T-helper 9 cell (primary cell): ENCODE measurements around the gene MYH3.
"Not testable (repeated sequence)": the region's sequence is repeated elsewhere in the genome, so short reads cannot be mapped to it uniquely, and the experiment has no call there.

ENCODE experiments used
- DNase-seq: peaks from one replicate; pipeline ENCODE4 v3.0.0-alpha.2; 2020
- total RNA-seq, 2 donors: gene quantifications; one replicate each; lab custom pipeline; 2026; lab: John Stamatoyannopoulos, UW

Gene MYH3
- total RNA-seq = 9.4 to 17.0 reads per million in 2 donors

DNA sequence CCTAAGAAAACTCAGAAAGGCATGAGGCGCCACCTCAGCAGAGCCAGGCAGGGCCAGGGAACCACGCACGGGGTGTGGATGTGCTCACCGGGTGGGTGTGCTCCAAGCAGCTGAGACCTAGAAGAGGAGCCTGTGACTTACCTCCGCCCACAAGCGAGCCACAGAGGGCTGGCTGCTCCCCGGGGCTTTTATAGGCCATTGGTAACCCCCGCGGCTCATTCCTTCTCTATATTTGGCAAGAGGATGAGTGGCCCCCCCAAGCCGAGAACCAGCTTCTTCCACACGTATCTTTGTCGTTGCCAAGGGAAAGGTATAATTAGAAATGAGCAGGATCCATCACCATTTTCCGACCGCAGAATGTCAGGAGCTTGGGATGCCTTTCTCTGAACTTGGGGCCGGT is at the start of gene MYH3:
Gene MYH3 (minus strand): TSS at position 162 of the 400 bp plus-strand sequence. CDS start 2,245 bp downstream, outside the sequence.
- DNase-seq = no peak

GRCh38 chr17:10705727-10706126 is 48.6 kb upstream of the MYH3 start:
- no peak for DNase-seq

GRCh38 chr17:10702574-10702973 is 45.5 kb upstream of the MYH3 start:
- DNase-seq = no peak

GRCh38 chr17:10699856-10700255 is 42.7 kb upstream of the MYH3 start:
- no peak for DNase-seq

GRCh38 chr17:10698096-10698818 is 41.1 kb upstream of the MYH3 start:
- no peak for DNase-seq

DNA sequence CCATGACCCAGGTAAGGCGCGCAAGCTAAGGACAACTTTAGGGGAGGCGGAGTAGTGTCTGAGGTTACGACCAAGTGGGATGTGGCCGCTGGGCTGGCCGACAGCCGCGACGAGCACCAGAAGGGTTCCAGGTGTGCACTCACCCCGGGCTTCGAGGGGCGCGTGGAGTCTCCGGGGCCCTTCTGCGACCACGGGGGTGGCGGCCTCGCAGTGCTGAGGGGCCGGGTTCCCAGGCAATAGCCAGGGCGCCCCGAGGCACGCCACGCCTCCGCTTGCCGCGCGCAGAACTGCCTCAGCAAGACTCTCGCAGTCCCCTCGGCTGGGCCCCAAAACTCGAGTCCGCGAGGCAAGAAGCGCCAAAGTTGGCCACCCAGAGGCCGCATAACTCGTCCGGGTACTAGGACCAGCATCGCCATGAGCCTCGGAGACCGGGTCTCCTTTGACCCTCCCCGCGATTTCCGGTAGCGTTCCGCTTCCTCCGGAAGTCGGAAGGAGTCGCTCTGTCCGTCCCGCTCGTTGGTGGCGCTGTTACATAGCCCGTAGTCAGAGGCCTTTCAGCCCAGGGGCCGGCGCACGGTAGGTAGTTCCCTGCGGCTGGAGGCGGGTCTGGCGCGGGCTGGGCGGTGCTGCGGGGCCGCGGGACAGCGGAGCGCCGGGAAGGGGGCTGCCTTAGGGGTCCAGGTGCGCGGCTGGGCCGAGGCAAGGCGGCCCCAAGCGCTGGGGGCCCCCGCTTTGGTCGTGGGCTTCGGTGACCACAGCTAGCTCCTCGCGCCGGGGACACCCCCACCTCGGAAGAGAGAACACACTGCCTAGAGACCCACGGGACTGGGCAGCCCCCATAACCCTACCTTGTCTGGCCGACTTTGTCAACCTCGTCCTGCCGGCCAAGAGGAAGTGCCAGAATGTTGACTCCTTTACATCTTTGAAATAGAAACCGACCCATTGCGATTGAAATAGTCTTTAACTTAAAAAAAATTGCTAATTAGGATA is 40.3 kb upstream of the MYH3 start, which contains the start of the genes ADPRM and SCO1:
Gene ADPRM (plus strand): TSS at position 503 of the 990 bp plus-strand sequence. CDS start 7,333 bp downstream, outside the sequence.
Gene SCO1 (minus strand): TSS at position 442 of the 990 bp plus-strand sequence. CDS start 26 bp downstream, at position 416.
- DNase-seq = peak; percentile 82

- not testable (repeated sequence) for DNase-seq
These were observed 38.8 kb upstream of the MYH3 start for GRCh38 chr17:10695875-10696407.

DNA sequence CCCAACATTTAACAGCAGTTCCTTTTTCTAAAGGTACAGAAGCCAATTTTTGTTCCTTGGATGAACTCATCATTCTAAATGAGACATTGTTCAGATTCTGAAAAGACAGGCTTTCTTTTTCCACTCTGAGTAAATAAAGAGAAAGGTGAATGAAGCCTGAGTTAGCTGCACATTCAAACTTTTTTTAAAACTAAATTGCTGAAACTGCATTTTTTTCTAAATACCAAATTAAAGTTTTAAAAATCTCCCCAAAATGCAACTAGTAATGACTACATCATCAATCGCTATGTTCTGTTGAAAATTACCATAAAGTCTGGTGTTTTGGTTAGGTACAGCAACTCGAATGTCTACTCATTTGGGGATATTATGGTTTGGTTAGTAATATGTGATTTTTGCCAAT is 30.4 kb upstream of the MYH3 start:
- no peak for DNase-seq

DNA sequence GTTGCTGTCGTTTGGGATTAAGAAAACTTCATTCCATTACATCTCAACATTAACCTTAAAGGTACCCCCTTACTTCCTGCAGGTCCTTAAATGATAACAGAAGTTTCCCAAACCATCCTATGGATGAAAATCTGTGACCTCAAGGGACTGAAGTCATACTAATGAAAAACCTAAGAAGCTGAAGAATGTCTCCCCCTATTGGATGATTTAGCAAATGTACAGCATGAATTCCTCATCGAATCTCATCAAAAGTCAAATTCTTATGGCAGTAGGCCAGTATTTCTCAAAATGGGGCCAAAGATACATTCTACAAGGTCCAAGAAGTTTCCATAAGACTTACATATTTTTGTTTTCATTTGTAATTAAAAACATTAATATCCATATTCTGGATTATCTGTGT is 26.7 kb upstream of the MYH3 start:
- no peak for DNase-seq

DNA sequence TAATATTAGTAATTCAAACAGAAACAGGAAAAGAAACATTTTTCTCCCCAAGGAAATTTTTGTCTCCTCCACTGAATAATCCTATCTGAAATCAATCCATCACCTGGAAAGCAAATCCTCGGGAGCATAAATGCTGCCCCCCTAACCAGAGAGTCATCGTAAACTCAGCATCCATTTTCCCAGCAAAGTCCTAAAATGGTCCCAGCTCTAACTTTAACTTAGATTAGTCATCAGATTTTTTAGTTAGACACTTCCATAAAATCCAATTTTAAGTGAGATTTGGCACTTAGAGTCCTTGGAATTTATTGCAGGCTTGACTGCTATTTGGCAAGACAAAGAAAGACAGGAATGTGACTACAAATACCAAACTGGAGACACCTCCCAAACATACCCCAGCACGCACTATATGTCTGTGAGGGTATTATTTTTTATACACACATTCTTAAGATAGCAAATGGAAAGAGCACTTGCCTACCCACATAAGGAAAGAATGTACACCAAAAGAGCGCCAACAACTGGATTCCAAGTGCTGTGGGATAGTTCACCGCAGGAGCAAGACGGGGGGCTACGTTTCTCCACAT is 24.8 kb upstream of the MYH3 start:
- no peak for DNase-seq

- no peak for DNase-seq
These were observed 17.6 kb upstream of the MYH3 start for GRCh38 chr17:10674704-10675103.

- no peak for DNase-seq
These were observed 16.2 kb upstream of the MYH3 start for GRCh38 chr17:10673312-10673711.

DNA sequence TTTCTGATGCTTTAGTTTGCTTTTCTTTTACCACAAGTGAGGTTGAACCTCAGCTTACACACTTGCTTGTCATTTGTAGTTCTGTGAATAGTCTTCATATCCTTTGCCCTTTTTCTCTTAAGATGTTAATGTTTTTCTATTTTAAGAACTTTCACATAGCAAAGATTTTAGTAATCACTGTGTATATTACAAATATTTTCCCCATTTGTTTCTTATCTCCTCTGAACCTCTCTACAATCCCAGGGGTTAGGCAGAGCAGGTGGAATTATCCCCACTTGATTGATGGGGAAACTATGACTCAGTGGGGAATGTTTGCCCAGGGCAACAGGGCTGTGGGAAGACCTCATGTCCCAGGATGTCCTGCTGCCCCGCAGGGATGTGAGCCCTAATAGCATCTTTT is 11.7 kb upstream of the MYH3 start:
- DNase-seq = no peak

GRCh38 chr17:10666906-10667305 is 9.8 kb upstream of the MYH3 start:
- no peak for DNase-seq

- DNase-seq = no peak
These were observed 7.5 kb upstream of the MYH3 start for GRCh38 chr17:10664571-10664970.

- DNase-seq = no peak
These were observed 6.1 kb upstream of the MYH3 start for GRCh38 chr17:10663231-10663630.

DNA sequence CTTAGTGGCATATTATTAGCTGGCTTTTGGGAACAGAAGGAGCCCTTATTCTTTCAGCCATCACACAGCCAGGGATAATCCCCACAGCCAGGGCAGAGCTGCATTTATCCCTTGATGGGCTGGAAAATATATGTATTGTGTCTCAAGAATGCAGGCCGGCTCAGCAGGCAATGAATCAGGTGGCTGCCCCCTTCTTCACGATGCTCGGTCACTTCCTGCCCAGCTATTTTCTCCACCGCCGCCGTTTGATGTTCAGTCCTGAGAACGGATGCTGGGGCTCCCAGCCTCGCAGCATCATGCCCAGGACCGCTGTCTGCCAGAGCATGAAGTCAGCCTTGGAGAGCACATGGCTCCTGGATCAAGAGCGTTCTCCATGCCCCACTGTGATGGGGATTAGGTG is 4.3 kb upstream of the MYH3 start:
- DNase-seq = no peak

DNA sequence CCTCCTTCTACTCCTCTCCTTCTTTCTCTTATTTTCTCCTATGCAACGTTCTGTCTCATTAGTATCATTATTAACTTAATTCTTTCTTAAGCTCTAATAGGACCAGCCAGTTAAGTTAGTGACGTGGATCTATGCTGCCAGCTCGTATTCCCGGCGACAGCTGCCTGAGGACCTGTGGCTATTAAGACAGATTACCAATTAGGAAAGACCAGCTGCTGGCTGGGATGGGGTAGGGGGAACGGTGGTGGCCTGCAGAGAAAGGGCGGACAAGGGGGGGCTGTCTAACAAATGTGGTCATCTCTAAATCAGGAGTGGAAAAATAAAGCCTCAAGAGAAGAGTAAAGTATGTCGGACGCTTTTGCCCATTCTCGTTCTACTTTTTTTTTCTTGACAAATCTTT is 770 bp upstream of the MYH3 start:
- no peak for DNase-seq

GRCh38 chr17:10653987-10654386 is 3.1 kb downstream of the MYH3 start:
- DNase-seq = no peak

DNA sequence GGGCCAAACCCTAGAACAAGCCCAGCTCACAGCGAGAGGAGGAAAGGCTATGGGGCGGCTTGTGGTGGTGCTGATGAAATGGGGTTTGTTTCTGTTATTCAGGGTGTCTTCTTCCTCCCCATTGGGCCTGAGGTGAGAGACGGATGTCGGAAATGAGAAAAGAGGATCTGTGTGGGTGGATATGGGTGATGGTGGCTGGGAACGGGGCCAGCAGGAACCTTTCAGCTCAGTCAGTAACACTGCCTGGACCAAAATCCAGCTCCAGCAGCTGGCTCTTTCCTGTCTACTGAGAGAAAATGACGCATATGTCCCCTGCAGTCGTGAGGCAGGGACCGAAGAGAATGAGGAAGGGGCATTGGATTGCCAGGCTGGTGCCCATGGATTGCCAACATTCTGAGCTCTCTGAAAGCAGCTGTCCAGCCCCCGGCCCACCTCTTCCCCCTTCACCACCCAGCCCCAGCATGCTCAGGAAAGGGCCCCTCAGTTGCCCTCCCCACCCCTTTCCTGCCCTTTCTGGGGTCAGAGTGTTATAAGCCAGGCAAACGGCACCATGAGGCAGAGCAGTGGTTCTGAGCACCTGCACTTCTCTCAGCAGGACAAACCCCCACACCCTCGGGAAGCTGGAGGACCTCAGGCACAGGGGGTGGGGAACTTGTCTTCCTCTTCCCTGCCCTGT is 4.0 kb downstream of the MYH3 start:
- no peak for DNase-seq

DNA sequence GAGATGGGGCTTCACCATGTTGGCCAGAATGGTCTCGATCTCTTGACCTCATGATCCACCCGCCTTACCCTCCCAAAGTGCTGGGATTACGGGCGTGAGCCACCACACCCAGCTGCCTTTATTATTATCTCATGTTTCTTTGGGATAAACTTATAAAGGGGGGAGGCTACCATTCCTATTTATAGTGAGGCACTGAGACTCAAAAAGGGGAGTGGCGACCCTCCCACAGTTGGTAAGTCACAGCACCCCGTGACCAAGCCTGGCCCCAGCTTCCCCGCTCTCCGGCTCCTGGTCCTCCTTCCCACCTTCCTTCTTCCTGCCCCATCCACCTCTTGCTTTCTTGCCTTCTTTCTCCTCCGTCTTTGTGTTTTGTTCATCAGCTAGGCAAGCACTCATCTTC is 5.2 kb downstream of the MYH3 start:
- DNase-seq = no peak

GRCh38 chr17:10649602-10650001 is 7.5 kb downstream of the MYH3 start:
- no peak for DNase-seq
